ENCODE data around the gene NPLOC4.
"Not testable (repeated sequence)": the region's sequence is repeated elsewhere in the genome, so short reads cannot be mapped to it uniquely, and the experiment has no call there.

NPLOC4 gene

GRCh38 chr17:81636505-81637288, at the start of gene NPLOC4, which contains the start of gene TSPAN10:
Gene NPLOC4, minus strand, starts transcription at chr17:81637112. Its CDS starts 182 bp downstream, at chr17:81636930.
Gene TSPAN10, plus strand, starts transcription at chr17:81637196. Its CDS starts 5,217 bp downstream, at chr17:81642413.
- DNase-seq (ENCODE audit: low read depth) = peak; percentile 59

DNA sequence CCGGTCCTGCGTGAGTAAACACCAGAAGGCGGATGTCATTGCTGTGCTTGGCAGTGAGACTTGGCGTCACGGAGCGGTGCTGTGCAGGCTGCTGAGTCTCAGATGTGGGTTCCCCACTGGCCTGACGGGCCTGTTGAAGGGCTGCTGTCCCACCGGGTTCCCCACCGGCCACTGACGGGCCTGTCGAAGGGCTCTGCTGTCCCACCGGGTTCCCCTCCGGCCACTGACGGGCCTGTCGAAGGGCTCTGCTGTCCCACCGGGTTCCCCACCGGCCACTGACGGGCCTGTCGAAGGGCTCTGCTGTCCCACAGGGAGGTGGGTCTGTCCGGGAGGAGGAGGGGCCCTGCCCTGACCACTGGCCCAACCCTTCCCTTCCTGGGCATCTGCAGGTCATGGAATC, 49.7 kb upstream of the NPLOC4 start:
- no peak for DNase-seq (ENCODE audit: low read depth)

- no peak for DNase-seq (ENCODE audit: low read depth)
Observed at GRCh38 chr17:81685108-81685507, 48.2 kb upstream of the NPLOC4 start.

DNA sequence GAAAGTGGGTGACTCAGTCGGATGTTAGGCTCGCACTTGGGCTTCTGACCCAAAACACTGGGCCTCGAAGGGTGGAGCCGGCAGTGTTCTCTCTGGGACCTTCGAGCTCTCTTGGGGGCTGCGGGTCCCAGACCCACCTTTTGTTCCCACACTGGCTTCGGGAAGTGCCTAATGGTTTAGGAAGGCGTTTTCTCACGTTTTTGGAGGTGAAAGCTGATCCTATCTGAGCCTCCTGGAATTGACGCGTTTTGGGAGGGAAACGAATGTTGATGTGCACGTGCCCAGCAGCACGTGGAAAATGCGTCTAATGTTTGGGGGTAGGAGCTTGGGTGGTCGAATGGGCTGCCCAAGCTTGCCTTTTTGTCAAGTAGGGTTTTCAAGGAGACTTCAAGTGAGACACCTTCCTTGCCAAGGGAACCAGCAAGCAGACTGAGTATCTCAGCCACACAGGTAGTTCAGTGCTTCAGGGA, 47.6 kb upstream of the NPLOC4 start:
- no peak for DNase-seq (ENCODE audit: low read depth)

DNA sequence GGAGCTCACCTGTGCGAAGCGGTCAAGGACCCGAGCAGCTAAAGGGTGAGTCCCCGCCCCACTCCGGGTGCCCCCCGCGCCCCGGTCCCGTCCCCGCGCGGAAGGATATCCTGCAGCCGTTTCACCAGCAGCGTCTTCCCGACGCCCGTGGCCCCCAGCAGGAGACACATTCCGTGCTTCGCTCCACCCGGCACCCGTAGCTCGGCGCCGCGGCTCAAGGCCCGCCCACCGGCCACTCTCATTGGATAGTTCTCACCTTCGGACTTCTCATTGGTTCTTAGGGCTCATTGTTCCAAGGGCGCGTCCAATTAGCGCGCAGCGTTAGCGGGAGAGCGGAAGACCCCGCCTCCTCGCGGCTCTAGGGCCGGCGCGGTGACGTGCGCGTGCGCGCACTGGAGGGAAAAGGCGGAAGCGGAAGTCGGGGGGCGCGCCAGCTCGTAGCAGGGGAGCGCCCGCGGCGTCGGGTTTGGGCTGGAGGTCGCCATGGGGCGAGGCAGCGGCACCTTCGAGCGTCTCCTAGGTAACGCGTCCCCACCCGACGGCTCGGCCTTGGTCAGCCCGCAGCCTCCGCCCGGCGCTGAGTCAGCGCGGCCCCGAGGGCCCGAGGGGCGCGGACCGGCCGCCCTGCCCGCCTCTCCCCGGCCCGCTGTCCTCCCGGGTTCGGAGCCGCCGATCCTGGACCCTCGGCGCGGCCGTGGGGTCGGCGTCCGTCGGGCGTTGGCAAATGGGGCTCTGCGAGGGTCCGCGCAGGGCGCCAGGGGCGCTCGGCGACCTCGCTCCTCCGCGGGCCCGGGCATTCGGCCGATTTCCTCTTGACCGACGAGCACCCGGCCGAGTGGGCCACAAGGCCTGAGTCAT, 46.9 kb upstream of the NPLOC4 start, which contains the start of the genes ARL16 and HGS:
Gene ARL16, minus strand, starts transcription at position 214 of the 858 bp plus-strand sequence. Its CDS starts 44 bp downstream, at position 170.
Gene HGS, plus strand, starts transcription at position 428 of the 858 bp plus-strand sequence. Its CDS starts 56 bp downstream, at position 484.
- peak; percentile 94 for DNase-seq (ENCODE audit: low read depth)

GRCh38 chr17:81683208-81683583, 46.3 kb upstream of the NPLOC4 start:
- DNase-seq (ENCODE audit: low read depth) = no peak

DNA sequence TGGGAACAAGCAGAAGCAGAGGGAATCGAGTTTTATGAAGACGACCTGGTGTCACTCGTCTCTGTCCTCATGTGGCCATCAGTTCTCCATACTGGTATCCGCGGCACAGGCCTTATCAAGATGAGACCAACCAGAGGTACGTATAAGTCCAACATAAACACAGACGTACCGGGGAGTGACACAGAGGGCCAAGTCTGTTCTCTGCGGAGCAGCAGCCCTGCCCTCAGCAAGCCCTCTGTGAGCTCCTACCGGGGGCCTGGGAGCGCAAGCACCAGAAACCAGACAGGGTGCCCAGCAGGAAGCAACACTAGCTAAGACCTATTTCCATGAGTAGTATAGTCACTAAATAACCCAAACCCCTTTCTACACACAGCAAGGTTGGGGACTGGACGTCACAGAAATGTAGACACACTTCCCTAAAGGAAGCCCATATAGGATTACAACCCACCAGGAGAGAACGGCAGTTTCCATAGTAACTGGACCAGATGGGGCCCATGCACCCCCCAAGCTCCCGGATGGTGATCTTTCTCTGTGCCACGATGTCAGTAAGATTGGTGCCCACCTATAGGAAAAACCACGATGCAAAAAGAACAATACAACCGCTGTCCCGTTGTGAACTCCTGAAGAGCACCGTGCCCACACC, 45.8 kb upstream of the NPLOC4 start:
- DNase-seq (ENCODE audit: low read depth) = no peak

- no peak for DNase-seq (ENCODE audit: low read depth)
Observed at GRCh38 chr17:81681672-81682071, 44.8 kb upstream of the NPLOC4 start.

GRCh38 chr17:81680150-81680549, 43.2 kb upstream of the NPLOC4 start:
- DNase-seq (ENCODE audit: low read depth) = no peak

DNA sequence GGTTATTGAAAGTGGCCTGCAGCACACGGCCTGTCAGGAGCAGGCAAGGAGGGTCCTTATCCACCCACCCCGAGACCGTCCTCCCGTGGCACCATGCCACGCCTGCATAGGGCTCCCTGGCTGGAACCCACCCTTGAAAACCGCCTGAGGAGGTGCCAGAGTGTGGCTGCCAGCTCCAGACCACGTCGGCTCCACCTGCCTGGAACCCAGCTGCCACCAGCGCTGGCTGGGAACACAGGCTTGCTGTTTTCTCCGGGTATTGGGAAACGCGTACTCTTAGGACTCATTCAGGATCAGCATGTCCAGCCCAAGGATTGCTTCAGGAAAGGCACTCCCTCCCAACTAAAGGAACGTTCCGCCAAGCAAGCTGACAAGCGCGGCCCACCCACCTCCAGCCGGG, 40.0 kb upstream of the NPLOC4 start:
- DNase-seq (ENCODE audit: low read depth) = no peak

DNA sequence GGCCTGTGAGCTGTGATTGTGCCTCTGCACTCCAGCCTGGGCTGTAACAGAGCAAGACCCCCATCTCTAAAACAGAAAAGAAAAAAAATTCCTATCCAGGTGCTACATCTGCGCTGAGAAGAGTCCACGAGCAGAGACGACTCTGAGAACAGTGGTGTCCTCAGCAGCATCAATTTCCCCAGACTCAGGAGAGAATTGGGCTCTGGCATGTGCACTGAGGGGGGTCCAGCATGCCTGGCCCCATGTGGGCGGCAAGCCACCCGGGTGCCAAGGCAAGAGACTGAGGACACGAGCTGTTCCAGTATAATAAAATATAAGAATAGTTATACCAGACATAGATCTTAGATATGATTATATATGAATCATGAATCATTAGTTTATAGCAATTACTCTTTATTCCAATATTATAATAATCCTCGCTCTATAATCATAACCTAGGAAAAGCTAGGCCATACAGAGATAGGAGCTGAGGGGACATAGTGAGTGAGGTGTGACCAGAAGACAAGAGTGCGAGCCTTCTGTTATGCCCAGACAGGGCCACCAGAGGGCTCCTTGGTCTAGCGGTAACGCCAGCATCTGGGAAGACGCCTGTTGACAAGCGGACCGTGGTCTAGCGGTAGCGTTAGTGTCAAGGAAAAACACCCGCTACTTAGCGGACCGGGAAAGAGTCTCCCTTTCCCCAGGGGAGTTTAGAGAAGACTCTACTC, 38.8 kb upstream of the NPLOC4 start:
- DNase-seq (ENCODE audit: low read depth) = not testable (repeated sequence)

DNA sequence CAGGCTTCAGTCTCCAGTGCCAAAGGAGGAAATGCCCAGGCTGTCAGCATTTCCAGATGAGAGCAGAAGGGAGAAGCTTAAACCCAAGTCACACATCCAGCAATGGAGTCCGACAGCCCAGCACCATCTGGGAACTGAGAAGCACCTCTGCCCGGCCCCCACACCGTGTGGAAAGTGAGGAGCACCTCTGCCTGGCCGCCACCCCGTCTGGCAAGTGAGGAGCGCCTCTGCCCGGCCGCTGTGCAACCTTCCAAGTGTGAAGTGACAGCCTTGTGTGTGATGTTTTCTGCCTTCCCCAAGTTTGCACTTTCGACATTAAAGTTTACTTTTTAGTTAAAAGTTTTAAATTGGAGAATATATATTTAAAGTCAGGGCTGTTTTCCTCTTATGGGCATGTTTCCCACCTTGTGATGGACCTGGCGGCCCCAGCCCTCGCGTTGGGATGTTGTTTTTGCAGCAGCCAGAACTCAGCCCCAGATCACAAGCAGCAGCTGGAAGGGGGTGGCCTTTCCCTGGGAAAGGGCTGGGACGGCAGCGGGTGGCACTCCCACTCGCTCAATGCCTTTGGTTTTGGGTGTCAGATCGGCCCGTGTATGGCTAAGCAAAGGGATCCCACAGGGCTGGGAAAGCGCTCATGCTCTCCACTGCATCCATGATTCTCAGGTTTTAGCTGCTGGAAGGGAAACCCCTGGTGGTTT, 36.8 kb upstream of the NPLOC4 start:
- DNase-seq (ENCODE audit: low read depth) = no peak

- no peak for DNase-seq (ENCODE audit: low read depth)
Observed at GRCh38 chr17:81672954-81673353, 36.0 kb upstream of the NPLOC4 start.

GRCh38 chr17:81672504-81672903, 35.6 kb upstream of the NPLOC4 start:
- no peak for DNase-seq (ENCODE audit: low read depth)

DNA sequence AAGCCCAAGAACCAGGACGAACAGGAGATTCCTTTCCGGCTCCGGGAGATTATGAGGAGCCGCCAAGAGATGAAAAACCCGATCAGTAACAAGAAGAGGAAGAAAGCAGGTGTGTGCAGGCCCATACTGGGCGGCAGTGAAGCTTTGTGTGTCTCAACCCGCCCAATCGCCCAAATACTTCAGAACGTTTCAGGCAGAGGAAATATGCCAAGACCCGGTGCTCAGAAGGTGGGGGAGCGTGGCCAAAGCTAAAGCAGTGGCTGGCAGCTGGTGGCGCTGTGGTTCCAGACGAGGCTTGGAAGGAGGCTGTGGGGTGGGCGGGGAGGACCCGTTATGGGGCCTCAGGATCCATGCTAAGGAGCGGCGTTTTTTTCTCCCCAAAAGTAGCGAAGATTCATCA, 30.8 kb upstream of the NPLOC4 start:
- DNase-seq (ENCODE audit: low read depth) = no peak

DNA sequence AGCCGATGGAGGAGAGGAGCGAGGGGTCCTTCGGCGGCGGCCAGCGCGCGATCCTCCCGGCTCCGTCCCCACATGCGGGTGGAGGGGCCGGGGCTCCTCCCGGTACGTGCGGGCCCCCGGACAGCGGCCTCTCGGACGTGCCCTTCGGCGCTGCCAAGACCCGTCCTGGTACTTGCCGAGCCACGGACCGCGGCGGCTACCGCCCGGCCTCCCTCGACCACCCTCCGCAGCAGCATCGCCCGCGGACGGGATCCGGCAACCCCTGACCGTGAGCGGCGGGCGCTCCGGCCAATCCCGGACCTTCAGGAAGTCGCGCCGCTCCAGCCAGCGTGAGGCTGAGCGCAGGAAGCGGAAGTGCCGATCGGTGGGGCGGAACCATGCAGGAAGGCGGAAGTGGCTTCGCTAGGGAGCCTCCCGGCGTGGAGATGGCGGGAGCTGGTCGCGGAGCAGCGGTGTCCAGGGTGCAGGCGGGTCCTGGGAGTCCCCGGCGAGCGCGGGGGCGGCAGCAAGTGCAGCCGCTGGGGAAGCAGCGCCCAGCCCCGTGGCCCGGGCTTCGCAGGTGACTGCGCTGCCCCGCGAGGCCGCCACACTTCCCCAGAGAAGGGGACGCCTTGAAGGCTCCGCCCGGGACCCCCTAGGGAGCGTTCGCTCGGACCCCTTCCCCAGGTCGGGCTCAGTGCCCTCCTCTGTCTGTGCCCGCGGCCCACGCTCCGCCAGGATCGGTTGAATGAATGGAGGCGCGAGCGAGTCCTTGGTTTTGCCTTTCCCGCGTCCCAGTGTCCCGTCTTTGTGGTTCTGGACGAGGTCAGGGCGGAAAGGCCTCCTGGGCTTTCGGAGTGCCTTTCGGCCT, 29.7 kb upstream of the NPLOC4 start, which contains the start of the genes CCDC137 and OXLD1:
Gene CCDC137, plus strand, starts transcription at position 396 of the 850 bp plus-strand sequence. Its CDS starts 30 bp downstream, at position 426.
Gene OXLD1, minus strand, starts transcription at position 264 of the 850 bp plus-strand sequence. Its CDS starts 28 bp downstream, at position 236.
- peak; percentile 88 for DNase-seq (ENCODE audit: low read depth)

- no peak for DNase-seq (ENCODE audit: low read depth)
Observed at GRCh38 chr17:81666092-81666341, 29.1 kb upstream of the NPLOC4 start.

GRCh38 chr17:81665205-81666091, 28.5 kb upstream of the NPLOC4 start:
- no peak for DNase-seq (ENCODE audit: low read depth)

- DNase-seq (ENCODE audit: low read depth) = no peak
Observed at GRCh38 chr17:81664051-81664470, 27.1 kb upstream of the NPLOC4 start.
